Measurements from ENCODE around the gene SORBS1.

The SORBS1 gene

GRCh38 chr10:95559471-95559870 is 1.7 kb downstream of the SORBS1 start:
- Histone ChIP-seq H3K9ac (ENCODE audit: low read depth, low read length) (no peak overlapping the region; the same call in 1 of the 2 replicates), H3K9me3 (ENCODE audit: control insufficient read depth, insufficient read depth, low read length) (no peaks in the 10 kb centered on the region), H3K4me1 (ENCODE audit: insufficient read depth, low read length) (peaks cover 17% of the 10 kb centered on the region), H3K36me3 (ENCODE audit: insufficient read depth, low read length) (no peaks in the 10 kb centered on the region)

- Histone ChIP-seq H3K36me3 (ENCODE audit: insufficient read depth, low read length) (no peaks in the 10 kb centered on the region), H3K4me1 (ENCODE audit: insufficient read depth, low read length) (peaks cover 17% of the 10 kb centered on the region), H3K9me3 (ENCODE audit: control insufficient read depth, insufficient read depth, low read length) (no peaks in the 10 kb centered on the region), H3K9ac (ENCODE audit: low read depth, low read length) (no peak overlapping the region; the same call in 1 of the 2 replicates)
Observed at GRCh38 chr10:95558593-95559320, 2.4 kb downstream of the SORBS1 start.

GRCh38 chr10:95556994-95557767 is 4.0 kb downstream of the SORBS1 start:
- H3K9me3 ChIP-seq (ENCODE audit: control insufficient read depth, insufficient read depth, low read length), result no peaks in the 10 kb centered on the region
- no peaks in the 10 kb centered on the region for H3K36me3 ChIP-seq (ENCODE audit: insufficient read depth, low read length)
- H3K9ac ChIP-seq (ENCODE audit: low read depth, low read length), result no peak overlapping the region
- H3K4me1 ChIP-seq (ENCODE audit: insufficient read depth, low read length), result peaks cover 17% of the 10 kb centered on the region

GRCh38 chr10:95553674-95554073 is 7.5 kb downstream of the SORBS1 start:
- Histone ChIP-seq H3K4me1 (ENCODE audit: insufficient read depth, low read length) (peaks cover 31% of the 10 kb centered on the region), H3K9ac (ENCODE audit: low read depth, low read length) (no peak overlapping the region), H3K36me3 (ENCODE audit: insufficient read depth, low read length) (no peaks in the 10 kb centered on the region)

GRCh38 chr10:95552679-95553342 is 8.4 kb downstream of the SORBS1 start:
- H3K9ac ChIP-seq (ENCODE audit: low read depth, low read length), result no peak overlapping the region
- H3K9me3 ChIP-seq (ENCODE audit: control insufficient read depth, insufficient read depth, low read length), result no peaks in the 10 kb centered on the region
- no peaks in the 10 kb centered on the region for H3K36me3 ChIP-seq (ENCODE audit: insufficient read depth, low read length)
- H3K4me1 ChIP-seq (ENCODE audit: insufficient read depth, low read length), result peaks cover 27% of the 10 kb centered on the region

More at GRCh38 chr10:95553674-95554073, 7.5 kb downstream of the SORBS1 start:
- no peaks in the 10 kb centered on the region for H3K9me3 ChIP-seq (ENCODE audit: control insufficient read depth, insufficient read depth, low read length)

GRCh38 chr10:95550073-95550672 is 11.0 kb downstream of the SORBS1 start:
- Histone ChIP-seq H3K36me3 (ENCODE audit: insufficient read depth, low read length) (no peaks in the 10 kb centered on the region), H3K9ac (ENCODE audit: low read depth, low read length) (no peak overlapping the region), H3K9me3 (ENCODE audit: control insufficient read depth, insufficient read depth, low read length) (no peaks in the 10 kb centered on the region), H3K4me1 (ENCODE audit: insufficient read depth, low read length) (peaks cover 27% of the 10 kb centered on the region)

- Histone ChIP-seq H3K36me3 (ENCODE audit: insufficient read depth, low read length) (no peaks in the 10 kb centered on the region), H3K9me3 (ENCODE audit: control insufficient read depth, insufficient read depth, low read length) (no peaks in the 10 kb centered on the region), H3K9ac (ENCODE audit: low read depth, low read length) (no peak overlapping the region), H3K4me1 (ENCODE audit: insufficient read depth, low read length) (peaks cover 27% of the 10 kb centered on the region)
Observed at GRCh38 chr10:95547791-95548435, 13.3 kb downstream of the SORBS1 start.

- Histone ChIP-seq H3K9ac (ENCODE audit: low read depth, low read length) (no peak overlapping the region), H3K9me3 (ENCODE audit: control insufficient read depth, insufficient read depth, low read length) (no peaks in the 10 kb centered on the region), H3K4me1 (ENCODE audit: insufficient read depth, low read length) (peaks cover 27% of the 10 kb centered on the region), H3K36me3 (ENCODE audit: insufficient read depth, low read length) (no peaks in the 10 kb centered on the region)
Observed at GRCh38 chr10:95547197-95547596, 14.0 kb downstream of the SORBS1 start.

GRCh38 chr10:95545981-95546380 is 15.2 kb downstream of the SORBS1 start:
- Histone ChIP-seq H3K9me3 (ENCODE audit: control insufficient read depth, insufficient read depth, low read length) (no peaks in the 10 kb centered on the region), H3K9ac (ENCODE audit: low read depth, low read length) (no peak overlapping the region), H3K4me1 (ENCODE audit: insufficient read depth, low read length) (peaks cover 21% of the 10 kb centered on the region), H3K36me3 (ENCODE audit: insufficient read depth, low read length) (no peaks in the 10 kb centered on the region)

GRCh38 chr10:95544783-95545500 is 16.2 kb downstream of the SORBS1 start:
- no peaks in the 10 kb centered on the region for H3K36me3 ChIP-seq (ENCODE audit: insufficient read depth, low read length)
- H3K9ac ChIP-seq (ENCODE audit: low read depth, low read length), result no peak overlapping the region
- no peaks in the 10 kb centered on the region for H3K9me3 ChIP-seq (ENCODE audit: control insufficient read depth, insufficient read depth, low read length)
- peaks cover 21% of the 10 kb centered on the region for H3K4me1 ChIP-seq (ENCODE audit: insufficient read depth, low read length)

GRCh38 chr10:95543459-95543858 is 17.7 kb downstream of the SORBS1 start:
- Histone ChIP-seq H3K4me1 (ENCODE audit: insufficient read depth, low read length) (peaks cover 24% of the 10 kb centered on the region), H3K36me3 (ENCODE audit: insufficient read depth, low read length) (no peaks in the 10 kb centered on the region), H3K9me3 (ENCODE audit: control insufficient read depth, insufficient read depth, low read length) (no peaks in the 10 kb centered on the region), H3K9ac (ENCODE audit: low read depth, low read length) (no peak overlapping the region)

GRCh38 chr10:95542761-95543160 is 18.4 kb downstream of the SORBS1 start:
- Histone ChIP-seq H3K9ac (ENCODE audit: low read depth, low read length) (no peak overlapping the region), H3K4me1 (ENCODE audit: insufficient read depth, low read length) (peaks cover 20% of the 10 kb centered on the region), H3K36me3 (ENCODE audit: insufficient read depth, low read length) (no peaks in the 10 kb centered on the region), H3K9me3 (ENCODE audit: control insufficient read depth, insufficient read depth, low read length) (no peaks in the 10 kb centered on the region)

GRCh38 chr10:95542330-95542729 is 18.8 kb downstream of the SORBS1 start:
- Histone ChIP-seq H3K4me1 (ENCODE audit: insufficient read depth, low read length) (peaks cover 18% of the 10 kb centered on the region; the same call in 1 of the 2 replicates), H3K9ac (ENCODE audit: low read depth, low read length) (no peak overlapping the region), H3K36me3 (ENCODE audit: insufficient read depth, low read length) (no peaks in the 10 kb centered on the region), H3K9me3 (ENCODE audit: control insufficient read depth, insufficient read depth, low read length) (no peaks in the 10 kb centered on the region)

Measured in ES-I3 (cell line).